Pulmonary artery endothelial cell (primary cell): ENCODE results near the gene NCOA3. TPM values are rescaled to one million over a fixed set of nuclear protein-coding genes. Genes with fewer than 3 reads are reported as not detected.

Experiments used
- DNase-seq: peaks from one replicate; pipeline ENCODE4 v3.0.0-alpha.2; 2011; ENCODE audit warnings: low read depth, low spot score
- total RNA-seq: library from RNA; depleted of rRNA; stranded (reverse); fragments of >200 nt; gene quantifications from 2 replicates; pipeline ENCODE4 v1.2.3, GENCODE V29; 2014

The NCOA3 gene
- total RNA-seq, 1 donor from 2014 or later = 29.3 TPM

DNA sequence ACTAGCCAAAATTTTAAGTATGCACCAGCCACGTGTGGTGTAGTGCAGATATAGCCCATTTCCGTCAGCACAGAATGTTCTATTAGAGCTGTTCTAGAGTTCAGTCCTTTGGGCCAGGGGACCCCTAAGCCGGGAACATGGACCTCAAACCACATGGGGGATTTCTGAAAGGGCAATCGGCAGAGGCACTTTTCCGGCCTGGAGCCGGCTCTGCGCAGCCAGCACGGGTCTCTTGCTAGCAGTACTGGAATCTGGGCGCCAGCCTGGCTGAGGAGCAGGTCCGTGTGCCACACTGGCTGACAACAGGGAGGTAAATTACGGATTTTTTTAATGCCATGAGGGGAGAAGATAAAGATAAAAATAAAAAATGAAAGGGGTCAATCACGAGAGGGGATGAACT is 163.1 kb downstream of the NCOA3 start:
- DNase-seq = no peak

DNA sequence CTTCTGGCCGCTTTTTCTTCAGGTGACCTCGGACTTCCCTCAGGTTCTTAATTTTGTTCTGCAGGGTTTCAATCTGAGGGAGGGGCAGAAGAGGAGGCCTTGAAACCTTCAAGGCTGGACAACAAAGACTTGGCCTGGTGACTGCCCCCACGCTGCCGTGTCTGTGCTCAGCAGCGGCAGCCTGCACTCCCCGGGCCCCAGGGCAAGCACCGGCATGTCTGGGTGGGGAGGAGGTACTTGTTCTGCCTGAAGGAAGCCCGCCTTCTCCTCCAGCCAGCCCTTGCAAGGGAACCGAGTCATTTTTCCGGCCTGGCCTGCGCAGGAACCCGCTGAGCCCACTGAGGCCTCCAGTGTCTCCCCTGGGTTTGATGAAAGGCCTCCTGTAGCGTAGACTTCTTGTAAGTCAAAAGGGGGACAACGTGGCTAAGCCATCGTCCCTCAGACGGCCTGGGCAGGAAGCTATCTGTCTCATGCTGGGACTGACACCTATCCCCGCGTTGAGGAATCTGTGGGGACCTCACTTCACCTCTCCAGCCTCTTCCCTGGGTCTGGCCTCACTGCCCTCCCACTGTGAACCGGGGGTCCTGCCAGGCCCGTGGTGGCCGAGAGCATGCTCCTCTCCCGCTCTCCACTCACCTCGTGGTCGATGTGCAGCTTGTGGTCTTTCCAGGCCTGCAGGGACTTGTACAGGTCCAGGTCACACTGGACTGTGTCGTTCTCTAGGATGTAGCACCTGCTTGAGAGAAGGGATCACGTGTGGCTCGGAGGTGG is 163.7 kb downstream of the NCOA3 start:
- no peak for DNase-seq

GRCh38 chr20:47666304-47666703 is 164.6 kb downstream of the NCOA3 start:
- no peak for DNase-seq

DNA sequence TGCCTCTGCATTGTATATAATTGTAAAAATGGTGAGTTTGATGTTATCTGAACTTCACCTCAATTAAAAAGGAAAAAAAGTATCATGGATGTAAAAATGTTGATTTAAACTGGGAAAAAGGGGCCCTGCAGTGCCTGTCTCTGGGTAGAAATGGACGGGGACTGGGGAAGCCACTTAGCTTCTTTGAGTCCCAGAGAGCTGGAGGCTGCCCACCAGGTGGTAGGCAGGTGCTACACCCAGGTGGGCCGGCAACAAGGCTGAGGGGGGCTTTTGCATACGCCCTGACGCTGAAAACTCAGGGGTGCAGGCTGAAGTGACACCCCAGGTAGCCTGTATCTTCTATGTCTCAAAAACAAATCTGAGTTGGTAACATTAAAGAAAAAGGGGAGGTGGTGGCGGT is 165.4 kb downstream of the NCOA3 start:
- DNase-seq = no peak

DNA sequence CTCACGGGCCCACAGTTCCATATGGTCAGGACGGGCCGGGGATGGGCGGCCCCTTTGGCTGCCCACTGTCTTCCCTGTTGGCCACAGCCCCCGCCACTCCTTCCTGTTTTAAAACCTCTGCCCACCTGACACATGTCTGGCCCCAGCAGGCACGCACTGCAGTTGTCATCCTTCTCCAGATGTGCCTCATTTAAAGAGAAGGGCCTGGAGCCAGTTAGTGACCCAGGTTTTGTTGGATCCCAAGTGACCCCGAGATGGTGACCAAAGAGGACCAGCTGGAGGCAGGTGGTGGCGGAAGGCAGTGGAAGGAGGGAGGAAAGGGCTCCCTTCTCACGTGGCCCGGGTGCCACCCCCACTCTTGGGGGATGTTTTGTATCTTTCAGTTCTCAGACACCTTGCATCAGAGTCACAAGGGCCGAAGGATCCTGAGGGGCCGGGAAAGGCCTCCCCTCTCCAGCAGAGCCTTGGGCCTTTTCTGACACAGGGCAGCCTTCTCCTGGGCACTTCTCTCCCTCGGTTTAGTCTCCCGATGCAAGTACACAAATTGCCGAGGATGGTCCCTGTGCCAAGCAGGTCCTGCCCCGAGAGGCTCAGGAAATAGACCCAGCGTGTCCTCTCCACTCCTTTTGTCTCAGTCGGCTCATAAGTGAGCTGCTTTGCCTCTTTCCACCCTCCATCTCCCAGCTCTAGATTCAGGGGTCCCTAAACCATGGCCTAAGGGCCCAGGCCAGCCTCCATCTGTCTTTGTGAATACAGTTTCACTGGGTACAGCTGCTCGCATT is 166.0 kb downstream of the NCOA3 start:
- DNase-seq = no peak

DNA sequence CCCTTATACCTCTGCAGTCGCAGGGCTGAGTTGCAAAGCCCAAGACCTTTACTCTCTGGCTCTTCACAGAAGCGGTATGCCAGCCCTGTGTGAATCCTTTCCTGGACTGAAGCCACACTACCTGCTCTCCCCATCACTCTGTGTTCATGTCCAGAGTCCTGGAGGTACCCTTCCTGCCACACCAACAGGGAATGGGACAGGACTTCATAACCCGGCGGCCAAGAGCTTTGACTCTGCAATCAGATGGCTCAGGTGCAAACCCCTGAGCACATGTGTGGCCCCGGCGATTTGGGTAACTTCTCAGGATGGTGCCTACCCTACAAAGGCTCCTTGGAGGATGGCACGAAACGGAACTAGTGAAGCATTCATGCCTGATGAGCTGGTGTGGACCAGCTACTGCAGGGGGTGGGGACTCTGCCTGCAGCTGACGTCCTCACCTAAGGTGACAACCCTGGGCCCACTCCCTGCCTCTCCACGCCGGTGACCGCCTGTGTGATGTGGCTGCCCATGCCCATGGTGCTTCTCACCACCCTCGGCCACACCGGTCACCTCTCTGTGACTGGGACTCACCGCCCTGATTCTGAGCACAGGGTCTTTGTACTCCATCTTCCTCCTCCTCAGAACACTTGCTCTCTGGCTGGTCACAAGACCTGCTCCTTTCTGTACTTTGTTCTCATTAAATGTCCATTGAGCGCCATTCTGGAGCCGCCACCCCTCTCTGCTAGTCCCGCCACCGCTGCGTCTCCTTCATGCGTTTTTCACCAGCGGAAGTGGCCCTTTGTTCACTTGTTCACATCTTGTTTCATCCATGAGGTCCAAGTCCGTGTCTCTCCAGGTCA is 166.8 kb downstream of the NCOA3 start:
- no peak for DNase-seq

DNA sequence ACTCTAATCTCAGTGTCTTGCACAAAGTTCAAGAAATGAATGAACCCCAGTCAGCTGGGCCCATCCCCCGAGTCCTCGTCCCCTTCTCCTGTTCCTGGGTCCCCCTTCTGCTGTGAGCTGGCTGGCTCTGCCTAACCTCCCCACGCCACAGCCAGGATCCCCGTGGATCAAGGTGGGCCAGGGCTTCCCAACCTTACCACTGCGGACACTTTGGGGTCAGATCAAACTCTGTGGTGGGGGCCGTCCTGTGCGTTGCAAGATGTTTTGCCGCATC is 167.4 kb downstream of the NCOA3 start:
- no peak for DNase-seq

GRCh38 chr20:47669489-47669888 is 167.8 kb downstream of the NCOA3 start:
- DNase-seq = no peak

DNA sequence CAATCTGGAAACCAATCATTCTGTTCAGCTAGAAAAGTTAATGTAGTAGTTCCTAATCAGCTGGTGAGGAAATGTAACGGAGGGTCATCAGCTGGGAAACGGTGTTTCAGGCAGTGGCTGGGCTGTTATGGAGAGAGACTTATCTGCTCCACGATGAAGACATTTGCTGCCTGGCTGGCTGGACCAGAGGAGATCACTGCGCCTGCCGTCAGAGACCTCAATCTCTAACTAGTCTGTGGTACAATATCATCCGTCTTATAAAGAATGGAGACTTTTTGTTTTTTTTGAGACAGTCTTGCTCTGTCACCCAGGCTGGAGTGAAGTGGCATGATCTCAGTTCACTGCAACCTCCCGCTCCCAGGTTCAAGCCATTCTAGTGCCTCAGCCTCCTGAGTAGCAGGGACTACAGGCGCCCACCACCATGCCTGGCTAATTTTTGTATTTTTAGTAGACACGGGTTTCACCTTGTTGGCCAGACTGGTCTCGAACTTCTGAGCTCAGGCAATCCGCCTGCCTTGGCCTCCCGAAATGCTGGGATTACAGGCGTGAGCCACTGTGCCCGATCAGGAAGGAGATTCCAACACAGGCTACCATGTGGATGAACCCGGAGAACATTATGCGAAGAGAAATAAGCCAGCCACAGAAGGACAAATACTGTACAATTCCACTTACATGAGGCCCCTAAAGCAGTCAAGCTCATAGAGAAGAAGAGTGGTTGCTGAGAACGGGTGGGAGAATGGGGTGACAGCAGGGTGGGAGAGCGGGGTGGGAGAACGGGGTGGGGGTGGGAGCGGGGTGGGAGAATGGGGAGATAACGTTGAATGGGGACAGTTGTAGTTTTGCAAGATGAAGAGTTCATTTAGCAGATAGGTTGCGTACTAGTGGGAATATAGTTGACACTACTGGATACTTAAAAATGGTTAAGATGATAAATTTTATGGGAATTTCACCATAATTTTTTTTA is 168.5 kb downstream of the NCOA3 start:
- no peak for DNase-seq

DNA sequence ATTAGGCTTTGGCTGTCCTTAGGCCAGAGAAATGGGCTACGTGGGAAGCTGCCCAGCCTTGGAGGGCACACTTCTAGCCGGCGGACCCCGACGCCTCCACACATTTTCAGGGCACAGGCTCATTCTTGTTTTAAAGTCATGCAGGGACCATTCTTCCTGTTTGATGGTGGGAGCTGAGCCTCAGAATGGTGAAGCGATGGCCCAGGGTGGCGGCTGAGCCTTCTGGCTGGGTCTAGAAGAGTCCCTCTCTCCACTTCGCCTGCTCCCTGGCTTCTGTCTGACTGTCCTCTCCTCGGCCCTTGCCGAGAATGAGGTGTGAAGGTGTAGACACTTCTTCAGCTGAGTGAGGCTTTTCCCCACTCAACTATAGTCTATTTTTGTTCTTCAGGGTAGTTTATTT is 169.2 kb downstream of the NCOA3 start:
- DNase-seq = no peak

- DNase-seq = no peak
Observed at GRCh38 chr20:47672166-47672565, 170.5 kb downstream of the NCOA3 start.

DNA sequence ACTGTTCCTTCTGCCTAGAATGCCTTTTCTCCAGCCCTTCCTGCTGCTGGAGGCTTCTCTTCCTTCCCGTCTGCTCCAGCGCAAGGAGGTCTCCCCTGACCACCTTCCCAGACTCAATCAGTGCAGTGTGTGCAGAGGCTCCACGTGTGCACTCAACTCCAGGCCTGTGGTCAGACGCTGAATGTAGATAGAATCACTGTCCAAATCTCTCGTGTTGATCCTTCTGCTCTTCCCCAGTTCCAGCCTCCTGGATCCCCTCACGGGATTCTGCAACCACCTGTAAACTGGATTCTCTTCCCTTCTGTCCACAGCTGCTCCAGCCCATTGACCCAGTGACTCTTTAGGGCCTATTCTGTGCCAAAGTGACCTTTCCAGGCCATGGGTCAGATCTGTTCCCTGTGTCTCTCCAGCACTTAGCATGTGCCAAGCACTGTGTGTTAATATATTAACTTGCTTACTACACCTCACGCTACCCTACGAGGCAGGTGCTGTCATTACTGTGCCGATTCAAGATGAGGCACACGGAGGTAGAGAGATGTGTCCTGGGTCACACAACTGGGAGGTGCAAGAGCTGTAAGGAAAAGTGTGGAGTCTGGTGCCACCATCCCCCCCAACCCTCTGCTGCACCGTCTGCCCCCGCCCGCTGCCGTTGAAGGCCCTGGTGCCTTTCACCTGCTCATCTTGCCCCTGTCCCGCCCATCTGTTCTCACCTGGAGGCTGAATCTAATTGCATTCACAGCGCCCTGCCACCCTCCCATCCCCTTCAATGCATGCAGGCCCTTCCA is 171.4 kb downstream of the NCOA3 start:
- no peak for DNase-seq

DNA sequence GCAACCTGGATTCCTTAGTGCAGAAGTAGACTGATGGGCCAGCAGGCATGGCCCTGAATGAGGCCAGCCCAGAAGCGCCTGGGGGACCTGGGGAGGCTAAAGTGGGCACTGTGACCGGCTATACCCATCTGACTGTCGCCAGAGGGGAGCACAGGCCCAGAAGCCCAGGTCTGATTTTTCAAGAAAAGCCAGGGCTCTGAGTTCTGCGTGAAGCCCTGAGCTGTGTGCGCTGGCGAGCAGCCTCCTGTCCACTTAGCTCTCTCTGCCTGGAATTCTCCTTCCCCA is 171.9 kb downstream of the NCOA3 start:
- no peak for DNase-seq

DNA sequence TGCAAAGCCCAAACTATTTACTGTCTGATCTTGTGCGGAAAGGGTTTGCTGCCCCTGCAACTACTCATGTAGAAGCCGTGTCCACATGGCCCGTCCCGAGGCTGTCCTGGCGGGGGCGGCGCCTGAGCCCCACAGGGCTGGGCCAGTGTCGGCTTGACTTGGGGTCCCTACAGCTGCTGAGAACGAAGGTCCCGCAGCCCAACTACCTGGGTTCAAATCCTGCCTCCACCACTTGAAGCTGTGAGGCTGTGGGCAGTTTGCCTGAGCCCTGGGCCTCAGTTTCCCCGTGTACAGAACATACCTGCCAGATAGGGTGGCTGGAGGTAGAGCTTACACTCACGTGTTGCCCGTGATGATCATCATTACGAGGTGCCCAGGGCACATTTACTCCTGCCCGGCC is 172.5 kb downstream of the NCOA3 start:
- DNase-seq = no peak

GRCh38 chr20:47674686-47675085 is 173.0 kb downstream of the NCOA3 start:
- DNase-seq = no peak

GRCh38 chr20:47675190-47676142 is 173.8 kb downstream of the NCOA3 start:
- no peak for DNase-seq

GRCh38 chr20:47676219-47676721 is 174.6 kb downstream of the NCOA3 start:
- no peak for DNase-seq

DNA sequence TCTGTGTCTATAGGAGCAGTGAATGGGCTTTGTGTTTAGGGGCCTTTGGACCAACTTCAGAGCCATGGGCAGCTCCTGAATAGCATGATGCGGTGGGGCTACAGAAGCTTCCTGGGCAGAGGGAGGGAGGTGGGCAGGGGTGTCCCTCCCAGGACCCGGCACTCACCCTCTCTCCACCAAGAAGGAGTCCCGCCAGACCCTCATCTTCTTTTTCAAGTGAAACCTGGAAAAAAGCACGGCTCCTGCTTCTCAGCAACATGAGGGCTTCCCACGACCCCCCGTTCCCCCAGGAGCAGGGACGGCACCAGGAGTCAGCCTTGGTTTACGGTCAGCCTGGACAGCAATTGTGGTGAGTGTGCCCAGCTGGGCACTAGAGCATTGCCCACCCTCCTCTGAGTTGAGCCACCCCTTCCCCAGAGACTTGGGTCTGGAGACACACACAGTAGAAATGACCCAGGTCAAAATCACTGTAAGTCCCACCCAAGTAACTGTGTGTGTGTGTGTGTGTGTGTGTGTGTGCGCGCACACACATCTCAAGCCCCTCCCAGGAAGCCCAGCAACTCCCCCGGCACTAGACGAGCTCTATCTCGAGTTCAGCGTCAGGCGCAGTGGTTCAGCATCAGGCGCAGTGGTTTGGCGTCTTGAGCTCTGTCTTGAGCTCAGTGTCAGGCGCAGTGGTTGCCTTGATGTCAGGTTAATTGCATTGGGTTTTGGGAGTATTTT is 175.4 kb downstream of the NCOA3 start:
- DNase-seq = no peak
